Measurements from ENCODE around the gene PRRX2.

DNA sequence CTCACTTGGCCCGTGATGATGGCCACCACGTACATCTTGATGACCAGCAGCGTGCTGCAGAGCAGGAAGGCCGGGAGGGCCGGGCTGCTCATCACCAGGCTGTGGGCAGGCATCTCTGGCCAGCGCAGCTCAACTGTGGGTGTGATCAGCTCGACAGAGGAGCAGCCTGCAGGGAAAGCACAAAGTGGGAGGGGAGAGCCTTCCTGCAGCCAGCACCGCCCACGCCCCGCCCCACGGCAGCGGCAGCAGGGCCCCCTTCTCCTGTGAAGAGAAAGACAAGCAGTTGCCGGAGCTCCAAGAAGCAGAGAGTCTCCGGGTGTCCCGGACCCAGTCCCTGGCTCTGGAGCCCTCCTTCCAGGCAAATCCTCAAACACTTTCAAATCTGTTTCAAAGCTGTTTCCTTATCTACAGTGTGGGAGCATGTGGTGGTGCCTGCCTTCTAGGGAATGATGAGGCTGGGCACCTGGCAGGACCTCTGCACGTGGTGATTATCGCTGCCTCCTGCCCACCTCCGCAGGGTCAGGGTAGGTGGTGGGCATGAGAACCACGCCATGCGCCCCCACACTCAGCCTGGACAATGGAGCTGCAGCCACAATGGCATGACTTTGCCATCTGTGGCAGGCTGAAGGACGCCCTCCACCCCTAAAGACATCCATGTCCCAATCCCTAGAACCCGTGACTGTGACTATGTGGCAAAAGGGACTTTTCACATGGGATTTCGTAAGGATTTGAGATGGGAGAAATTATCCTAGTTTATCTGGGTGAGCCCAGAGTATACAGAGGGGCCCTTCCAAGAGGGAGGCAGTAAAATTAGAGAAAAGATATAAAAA, 87.7 kb downstream of the PRRX2 start, which contains the start of gene PTGES:
- TF ChIP-seq POLR2A (IDR thresholded peaks at IDR 0.05) (no peak), EP300 (IDR thresholded peaks at IDR 0.05) (no peak)
- TF ChIP-seq, protein P1, sequence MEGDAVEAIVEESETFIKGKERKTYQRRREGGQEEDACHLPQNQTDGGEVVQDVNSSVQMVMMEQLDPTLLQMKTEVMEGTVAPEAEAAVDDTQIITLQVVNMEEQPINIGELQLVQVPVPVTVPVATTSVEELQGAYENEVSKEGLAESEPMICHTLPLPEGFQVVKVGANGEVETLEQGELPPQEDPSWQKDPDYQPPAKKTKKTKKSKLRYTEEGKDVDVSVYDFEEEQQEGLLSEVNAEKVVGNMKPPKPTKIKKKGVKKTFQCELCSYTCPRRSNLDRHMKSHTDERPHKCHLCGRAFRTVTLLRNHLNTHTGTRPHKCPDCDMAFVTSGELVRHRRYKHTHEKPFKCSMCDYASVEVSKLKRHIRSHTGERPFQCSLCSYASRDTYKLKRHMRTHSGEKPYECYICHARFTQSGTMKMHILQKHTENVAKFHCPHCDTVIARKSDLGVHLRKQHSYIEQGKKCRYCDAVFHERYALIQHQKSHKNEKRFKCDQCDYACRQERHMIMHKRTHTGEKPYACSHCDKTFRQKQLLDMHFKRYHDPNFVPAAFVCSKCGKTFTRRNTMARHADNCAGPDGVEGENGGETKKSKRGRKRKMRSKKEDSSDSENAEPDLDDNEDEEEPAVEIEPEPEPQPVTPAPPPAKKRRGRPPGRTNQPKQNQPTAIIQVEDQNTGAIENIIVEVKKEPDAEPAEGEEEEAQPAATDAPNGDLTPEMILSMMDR (IDR thresholded peaks at IDR 0.05), result no peak
